ENCODE data around the gene S100P.

The S100P gene

DNA sequence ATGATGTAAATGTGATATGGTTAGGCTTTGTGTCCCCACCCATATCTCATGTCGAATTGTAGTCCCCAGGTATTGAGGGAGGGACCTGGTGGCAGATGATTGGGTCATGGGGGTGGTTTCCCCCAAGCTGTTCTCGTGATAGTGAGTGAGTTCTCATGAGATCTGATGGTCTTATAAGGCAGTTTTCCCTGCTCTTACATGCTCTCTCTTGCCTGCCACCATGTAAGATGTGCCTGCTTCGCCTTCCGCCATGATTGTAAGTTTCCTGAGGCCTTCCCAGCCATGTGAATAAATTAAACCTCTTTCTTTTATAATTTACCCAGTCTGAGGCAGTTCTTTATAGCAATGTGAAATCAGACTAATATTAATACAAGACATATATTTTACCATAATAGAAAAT, 46.2 kb downstream of the S100P start:
- no peak for DNase-seq (ENCODE audit: low read depth, low spot score)
- no peak overlapping the region for H3K4me3 ChIP-seq (ENCODE audit: low read depth, low read length)
- in situ Hi-C loops (cut with HindIII; ENCODE audit: low sequenced_read_pairs), result no loop called here
- TF ChIP-seq, protein P1, sequence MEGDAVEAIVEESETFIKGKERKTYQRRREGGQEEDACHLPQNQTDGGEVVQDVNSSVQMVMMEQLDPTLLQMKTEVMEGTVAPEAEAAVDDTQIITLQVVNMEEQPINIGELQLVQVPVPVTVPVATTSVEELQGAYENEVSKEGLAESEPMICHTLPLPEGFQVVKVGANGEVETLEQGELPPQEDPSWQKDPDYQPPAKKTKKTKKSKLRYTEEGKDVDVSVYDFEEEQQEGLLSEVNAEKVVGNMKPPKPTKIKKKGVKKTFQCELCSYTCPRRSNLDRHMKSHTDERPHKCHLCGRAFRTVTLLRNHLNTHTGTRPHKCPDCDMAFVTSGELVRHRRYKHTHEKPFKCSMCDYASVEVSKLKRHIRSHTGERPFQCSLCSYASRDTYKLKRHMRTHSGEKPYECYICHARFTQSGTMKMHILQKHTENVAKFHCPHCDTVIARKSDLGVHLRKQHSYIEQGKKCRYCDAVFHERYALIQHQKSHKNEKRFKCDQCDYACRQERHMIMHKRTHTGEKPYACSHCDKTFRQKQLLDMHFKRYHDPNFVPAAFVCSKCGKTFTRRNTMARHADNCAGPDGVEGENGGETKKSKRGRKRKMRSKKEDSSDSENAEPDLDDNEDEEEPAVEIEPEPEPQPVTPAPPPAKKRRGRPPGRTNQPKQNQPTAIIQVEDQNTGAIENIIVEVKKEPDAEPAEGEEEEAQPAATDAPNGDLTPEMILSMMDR (IDR thresholded peaks at IDR 0.05; ENCODE audit: low read depth, low read length), result no peak

DNA sequence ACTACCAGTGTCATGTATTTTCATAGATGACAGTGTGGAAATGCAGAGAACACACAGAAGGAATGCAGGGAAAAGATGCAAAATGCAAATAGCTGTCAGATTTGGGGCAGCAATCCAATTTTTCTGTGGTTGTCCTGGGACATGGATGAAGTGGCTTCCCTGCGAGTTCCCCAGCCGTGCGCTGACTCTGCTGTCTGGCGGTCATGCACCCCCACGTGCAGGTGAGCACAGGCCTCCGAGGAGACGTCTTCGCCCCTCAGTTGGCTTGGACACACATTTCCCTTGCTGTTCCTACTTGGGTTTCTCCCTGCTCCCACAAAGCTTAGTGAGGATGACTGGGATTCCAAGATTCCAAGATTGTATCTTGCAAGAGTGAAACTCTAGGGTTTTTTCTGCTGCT, 46.7 kb downstream of the S100P start:
- TF ChIP-seq, protein P1 (IDR thresholded peaks at IDR 0.05; ENCODE audit: low read depth, low read length), result no peak
- in situ Hi-C loops (cut with HindIII; ENCODE audit: low sequenced_read_pairs), result no loop called here

DNA sequence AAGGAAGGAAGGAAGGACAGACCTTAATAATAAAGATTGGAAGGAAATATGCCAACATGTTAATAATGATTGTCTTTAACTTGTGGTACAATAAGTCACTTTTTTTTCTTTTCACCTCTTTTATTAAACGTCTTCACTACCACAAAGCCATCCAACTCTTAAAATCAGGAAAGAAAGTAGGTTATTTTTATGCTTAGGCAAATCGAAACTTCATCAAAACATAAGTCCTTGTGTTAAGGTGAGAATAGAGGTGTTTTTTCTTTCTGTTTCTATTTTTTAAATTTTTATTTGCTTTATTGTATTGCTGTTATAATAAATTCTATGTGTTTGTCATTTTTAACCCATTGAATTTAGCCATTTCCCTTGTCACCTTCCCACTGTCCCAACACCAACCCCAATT, 48.8 kb downstream of the S100P start:
- no peak for DNase-seq (ENCODE audit: low read depth, low spot score)
- in situ Hi-C loops (cut with HindIII; ENCODE audit: low sequenced_read_pairs), result no loop called here
- TF ChIP-seq, protein P1 (IDR thresholded peaks at IDR 0.05; ENCODE audit: low read depth, low read length), result no peak
- H3K4me3 ChIP-seq (ENCODE audit: low read depth, low read length), result no peak overlapping the region

More for the DNA sequence above, 46.7 kb downstream of the S100P start:
- no peak overlapping the region for H3K4me3 ChIP-seq (ENCODE audit: low read depth, low read length)
- no peak for DNase-seq (ENCODE audit: low read depth, low spot score)

DNA sequence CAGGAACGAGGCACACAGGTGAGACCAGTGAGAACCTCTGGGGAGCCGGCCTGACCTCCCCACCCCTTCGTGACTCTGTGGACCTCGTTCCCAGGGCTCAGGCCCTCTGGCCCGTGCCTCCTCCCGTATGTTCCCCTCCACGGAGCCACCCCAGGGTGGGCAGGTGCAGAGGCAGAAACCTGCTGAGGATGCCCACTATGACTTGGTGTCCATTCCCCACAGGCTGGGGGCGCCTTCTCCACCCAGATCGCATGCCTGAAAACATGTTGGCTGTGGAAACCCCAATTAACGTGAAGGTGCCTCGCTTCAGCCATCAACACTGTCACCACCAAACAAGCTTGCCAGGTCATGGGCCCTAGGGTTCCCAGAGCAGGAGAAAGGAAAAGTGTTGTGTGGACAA, 49.3 kb downstream of the S100P start:
- in situ Hi-C loops (cut with HindIII; ENCODE audit: low sequenced_read_pairs), result no loop called here
- DNase-seq (ENCODE audit: low read depth, low spot score), result no peak
- TF ChIP-seq, protein P1 (IDR thresholded peaks at IDR 0.05; ENCODE audit: low read depth, low read length), result no peak
- H3K4me3 ChIP-seq (ENCODE audit: low read depth, low read length), result no peak overlapping the region

Data from astrocyte of the spinal cord (primary cell).